HuH-7.5 (cell line): Measurements from ENCODE around the gene MAP1LC3B2.

Source experiments
- DNase-seq: peaks from one replicate; pipeline ENCODE4 v3.0.0; 2011; ENCODE audit warnings: low spot score

Gene MAP1LC3B2

DNA sequence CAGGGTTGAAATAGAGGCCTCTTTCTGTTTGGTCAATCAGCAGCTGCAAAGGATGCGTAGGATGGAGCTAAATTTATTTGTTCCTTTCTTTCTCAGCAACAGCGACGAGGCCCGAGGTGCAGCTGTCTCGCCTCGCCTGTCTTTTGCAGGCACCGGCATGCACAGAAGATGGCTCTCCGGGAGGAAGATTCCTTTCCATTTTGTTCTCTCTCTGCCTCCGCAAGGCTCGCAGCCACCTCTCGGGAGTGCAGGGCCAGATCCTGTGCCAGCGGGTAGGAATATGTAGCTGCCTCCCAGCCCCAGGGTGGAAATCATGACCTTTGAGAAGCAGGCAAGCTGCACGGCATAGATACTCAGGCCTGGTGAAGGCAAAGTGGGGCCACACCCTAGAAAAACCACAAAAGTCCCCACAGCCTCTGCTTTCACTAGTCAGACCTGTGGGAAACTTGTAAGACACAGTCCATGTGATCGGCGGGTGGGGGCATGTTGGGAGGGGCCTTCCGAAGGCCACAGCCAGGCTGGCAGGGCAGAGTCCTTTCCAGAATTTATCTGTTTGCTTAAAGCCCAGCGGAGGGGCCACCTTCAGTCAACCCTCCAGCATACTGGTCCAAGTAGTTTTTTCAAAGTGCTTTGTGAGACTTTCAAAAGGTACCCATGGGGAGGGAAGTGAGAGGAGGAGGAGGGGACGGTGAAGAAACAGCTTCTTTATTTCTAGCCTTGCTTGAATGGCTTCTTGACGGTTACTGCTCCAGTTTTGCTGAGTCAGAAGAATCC lies at the start of gene MAP1LC3B2:
TSS of gene MAP1LC3B2 (plus strand) at position 220 of the 774 bp plus-strand sequence. CDS start 16,562 bp downstream, outside the sequence.
- DNase-seq: no peak

GRCh38 chr12:116513944-116514343 lies 45.2 kb upstream of the MAP1LC3B2 start:
- no peak for DNase-seq

GRCh38 chr12:116515684-116516083 lies 43.5 kb upstream of the MAP1LC3B2 start:
- DNase-seq: no peak

DNA sequence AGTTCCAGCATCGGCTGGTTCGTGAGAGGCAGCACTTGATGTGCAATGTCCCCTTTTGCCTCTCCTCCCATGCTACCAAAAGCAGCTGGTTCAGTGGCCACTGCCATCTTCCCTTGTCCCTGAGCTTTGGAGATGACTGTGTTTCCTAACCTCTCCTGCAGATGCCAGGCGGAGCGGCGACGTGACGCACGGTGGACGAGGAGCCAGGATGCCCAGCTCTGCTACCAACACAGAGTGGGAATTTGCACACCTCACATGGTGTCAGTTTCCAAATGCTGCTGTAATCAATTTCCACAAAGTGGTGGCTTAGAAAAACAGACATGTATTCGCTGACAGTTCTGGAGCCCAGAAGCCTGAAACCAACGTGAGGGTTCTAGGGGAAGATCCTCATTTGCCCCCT lies 42.5 kb upstream of the MAP1LC3B2 start:
- DNase-seq: no peak

- no peak for DNase-seq
Measured at GRCh38 chr12:116517431-116518045, 41.6 kb upstream of the MAP1LC3B2 start.

- DNase-seq: no peak
Measured at GRCh38 chr12:116520225-116520760, 38.9 kb upstream of the MAP1LC3B2 start.

DNA sequence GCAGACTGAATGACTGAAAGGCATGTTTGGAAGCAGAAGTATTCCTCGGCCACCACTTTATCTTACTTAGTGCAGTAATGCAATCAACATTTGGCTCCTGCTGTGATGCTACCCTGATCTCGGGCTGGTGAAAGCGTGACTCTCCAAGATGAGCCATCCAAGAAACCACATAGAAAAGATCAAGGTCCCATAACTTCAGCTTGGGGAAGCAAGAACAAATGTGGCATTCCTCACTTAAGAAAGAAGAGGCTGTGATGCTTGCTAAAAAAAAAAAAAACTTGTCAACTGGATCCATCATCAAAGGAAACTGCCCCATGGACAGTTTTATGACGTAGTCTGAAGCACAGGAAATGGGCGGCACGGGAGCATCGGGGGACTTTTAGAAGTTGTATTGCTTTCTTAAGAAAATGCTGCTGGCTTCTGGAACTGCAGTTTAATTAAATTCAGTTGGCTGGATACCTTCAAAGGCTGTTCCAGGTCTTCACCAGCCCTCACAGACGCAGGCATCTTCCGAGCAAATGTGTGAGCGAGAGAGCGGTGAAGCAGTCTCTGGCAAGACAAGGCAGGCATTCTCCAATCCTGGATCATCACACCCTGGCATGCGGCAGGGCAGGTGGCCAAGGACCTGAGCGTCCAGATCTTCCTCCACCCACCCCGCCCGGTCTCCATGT lies 38.2 kb upstream of the MAP1LC3B2 start:
- no peak for DNase-seq

- DNase-seq: no peak
Measured at GRCh38 chr12:116524311-116524710, 34.9 kb upstream of the MAP1LC3B2 start.

DNA sequence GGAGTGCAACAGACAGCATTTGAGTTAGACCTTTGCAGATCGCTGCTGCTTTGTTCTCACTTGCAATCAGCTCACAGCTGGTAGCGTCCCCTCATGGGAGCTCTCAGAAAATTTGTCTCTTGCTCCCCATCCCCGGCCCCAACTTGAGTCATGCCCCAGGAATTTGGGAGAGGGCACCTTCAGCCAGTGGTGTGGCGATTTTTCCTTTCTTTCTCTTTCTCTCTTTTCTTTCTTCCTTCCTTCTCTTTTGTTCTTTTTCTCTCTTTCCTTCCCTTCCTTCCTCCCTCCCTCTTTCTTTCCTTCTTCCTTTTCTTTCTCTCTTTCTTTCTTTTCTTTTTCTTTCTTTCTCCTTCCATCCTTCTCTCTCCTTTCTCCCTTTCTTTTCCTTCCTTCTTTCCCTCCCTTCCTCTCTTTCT lies 34.2 kb upstream of the MAP1LC3B2 start:
- DNase-seq: no peak

GRCh38 chr12:116525418-116526001 lies 33.7 kb upstream of the MAP1LC3B2 start:
- DNase-seq: no peak

DNA sequence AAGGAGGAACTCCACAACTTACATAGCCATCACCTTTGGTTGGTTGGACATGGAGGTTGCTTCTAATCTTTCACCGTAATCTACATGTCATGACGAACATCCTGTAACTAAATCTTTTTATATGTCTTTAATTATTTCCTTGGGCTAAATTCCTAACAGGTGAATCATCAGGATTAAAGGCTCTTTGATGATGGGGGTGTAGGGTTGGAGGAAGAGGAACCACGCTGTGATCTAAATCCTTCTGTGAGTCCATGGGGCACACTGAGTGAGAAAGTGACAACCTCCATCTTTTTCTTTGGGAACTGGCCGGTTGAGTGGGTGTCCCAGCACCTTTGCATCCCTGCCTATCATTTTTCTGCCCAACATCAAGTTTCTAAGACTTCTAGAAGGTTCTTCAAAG lies 31.1 kb upstream of the MAP1LC3B2 start:
- DNase-seq: no peak

DNA sequence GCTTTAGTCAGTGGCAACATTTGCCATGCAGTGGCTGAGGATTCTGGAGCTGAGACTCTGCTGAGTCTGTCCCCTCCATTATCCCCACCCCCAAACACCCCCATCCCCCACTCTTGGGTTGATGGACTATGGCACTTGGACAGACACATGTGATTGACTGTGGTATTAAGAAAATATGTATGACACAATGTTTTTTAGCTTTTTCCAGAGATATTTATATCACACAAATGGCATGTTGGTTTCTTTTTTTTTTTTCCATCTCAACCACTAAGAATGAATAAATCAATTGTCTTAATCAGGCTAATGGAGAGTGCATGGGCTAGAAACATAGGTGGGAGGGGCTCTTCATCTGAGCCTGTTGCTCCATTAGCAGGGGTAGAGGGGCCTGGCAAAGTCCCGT lies 30.7 kb upstream of the MAP1LC3B2 start:
- no peak for DNase-seq

DNA sequence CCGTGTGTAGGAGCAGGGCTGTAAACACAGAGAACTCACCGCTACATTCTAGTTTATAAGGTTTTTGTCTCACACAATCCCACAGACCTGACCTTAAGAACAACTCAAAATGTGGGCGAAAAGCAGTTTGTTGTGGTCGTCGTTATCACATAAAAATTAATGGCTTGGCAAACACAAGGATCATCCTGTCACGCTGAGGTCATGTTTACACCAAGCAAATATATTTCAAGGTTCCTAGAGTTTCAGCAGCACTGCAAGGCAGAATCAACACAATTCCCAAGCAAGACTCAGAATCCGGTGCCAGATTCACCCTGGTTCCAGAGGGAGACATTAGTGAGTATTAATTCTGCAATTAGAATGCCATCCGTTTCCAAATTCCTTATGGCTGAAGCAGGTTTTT lies 30.1 kb upstream of the MAP1LC3B2 start:
- peak; percentile 60 for DNase-seq

DNA sequence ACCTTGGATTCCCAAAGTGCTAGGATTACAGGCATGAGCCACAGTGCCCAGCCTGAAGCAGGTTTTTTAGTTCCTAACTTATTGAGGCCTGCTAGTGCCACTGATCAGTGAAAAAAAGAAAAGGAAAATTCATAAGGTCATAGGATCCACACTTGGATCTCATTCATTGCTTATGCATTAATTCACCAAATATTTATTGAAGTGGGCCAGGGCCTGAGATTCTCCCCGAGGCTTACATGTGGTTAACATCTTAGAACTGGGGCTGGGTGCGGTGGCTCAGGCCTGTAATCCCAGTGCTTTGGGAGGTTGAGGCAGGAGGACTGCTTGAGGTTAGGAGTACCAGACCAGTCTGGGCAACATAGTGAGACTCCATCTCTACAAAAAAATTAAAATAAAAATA lies 29.5 kb upstream of the MAP1LC3B2 start:
- DNase-seq: no peak

DNA sequence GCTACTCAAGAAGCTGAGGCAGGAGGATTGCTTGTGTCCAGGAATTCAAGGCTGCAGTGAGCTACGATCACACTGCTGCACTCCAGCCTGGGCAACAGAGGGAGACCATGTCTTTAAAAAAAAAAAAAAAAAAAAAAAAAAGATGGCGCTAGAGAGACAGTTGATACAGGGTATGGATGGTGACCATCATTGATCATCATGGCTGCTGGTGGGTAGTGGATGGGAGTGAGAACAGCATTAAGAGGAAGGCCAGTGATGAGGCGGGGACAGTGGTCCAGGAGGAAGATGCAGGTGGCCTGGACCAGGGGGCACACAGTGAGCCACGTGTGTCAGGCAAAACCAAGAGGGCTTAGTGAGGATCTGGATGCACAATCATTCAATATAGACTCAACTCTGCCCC lies 26.8 kb upstream of the MAP1LC3B2 start:
- DNase-seq: no peak

GRCh38 chr12:116532986-116533342 lies 26.2 kb upstream of the MAP1LC3B2 start:
- no peak for DNase-seq

DNA sequence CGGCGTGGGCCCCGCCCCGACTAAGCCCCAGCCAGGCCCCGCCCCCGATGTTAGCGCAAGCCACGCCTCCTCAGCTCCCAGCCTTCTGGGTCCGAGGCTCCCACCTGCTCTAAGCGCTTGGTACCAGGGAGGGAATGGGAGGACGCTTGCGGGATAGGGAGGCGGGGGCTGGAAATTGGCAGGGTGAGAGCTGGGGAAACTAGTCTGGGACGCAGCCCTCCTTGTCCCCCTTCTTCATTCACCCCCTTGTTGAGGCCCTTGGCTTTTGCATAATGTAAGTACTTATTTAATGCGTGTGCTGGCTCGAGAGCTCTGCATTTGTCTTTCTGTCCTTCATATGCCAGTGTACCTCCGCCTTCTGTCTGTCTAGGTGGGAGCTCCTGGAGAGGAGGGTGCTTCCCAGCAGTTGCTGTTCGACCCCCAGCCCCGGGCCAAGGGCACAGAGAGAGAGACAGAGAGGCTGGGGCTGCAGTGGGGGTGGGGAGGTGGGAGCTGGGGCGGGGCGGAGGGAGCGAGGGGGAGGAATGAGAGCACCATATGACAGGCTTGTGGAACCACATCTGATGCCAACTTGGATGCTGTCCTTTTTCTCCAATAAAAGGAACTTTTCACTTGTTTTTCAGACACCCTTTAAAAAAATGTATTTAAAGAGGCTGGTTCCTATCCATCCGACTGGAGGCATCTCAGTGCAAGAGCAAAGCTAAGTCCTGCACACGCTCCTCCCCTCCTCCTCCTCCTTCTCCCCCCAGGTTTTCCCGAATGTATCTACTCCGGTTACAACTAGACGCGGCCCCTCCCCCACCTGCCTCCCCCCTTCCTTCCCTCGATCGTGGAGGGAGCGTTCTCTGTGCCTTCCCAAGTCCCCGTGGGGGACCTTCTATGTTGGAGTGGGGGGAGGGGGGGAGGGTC lies 25.6 kb upstream of the MAP1LC3B2 start:
- peak; percentile 61 for DNase-seq

DNA sequence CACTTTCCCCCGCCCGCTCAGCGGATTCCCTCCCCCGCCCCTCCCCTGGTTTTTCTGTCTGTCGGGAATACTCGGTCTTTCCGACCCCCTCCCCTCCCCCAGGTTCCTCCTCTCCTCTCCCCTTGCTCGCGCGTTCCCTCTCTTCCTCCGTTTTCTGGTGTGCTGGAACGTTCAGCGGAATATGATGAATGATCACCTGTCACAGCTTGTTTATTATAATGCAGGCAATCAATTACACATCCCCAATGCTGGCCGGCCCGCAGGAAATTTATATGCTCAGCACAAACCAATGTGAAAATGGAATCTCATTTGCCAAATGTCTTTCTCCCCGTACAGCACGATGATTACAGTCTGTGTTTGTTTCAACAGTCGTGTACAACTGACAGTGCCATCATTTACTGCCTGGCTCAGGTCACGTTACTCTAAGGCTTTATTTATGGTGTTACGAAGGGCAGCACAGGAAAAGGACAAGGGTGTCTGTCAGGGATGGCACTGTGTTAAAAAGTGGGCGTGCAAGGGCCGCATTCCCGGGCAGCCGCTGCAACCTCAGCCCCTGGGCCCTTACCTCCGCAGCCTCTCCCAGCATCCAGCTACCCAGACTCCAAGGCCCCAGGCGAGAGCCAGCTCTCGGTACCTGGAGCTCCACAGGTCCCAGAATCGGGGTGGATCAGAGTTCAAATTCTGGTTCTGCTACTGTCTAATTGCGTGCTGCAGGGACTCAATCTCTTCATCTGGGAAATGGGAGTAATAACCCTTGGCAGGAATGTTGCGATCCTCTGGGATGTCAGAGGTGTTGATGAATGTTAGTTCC lies 24.7 kb upstream of the MAP1LC3B2 start:
- no peak for DNase-seq

GRCh38 chr12:116535241-116535640 lies 23.9 kb upstream of the MAP1LC3B2 start:
- DNase-seq: no peak

GRCh38 chr12:116537101-116537904 lies 21.9 kb upstream of the MAP1LC3B2 start:
- DNase-seq: no peak
